ENCODE measurements around the gene SLC17A5. TPM values are rescaled to one million over a fixed set of nuclear protein-coding genes. Genes with fewer than 3 reads are reported as not detected.
A peak's percentile ranks its signal among the peaks of the same experiment; 100 is the strongest.
"Not testable (repeated sequence)": the region's sequence is repeated elsewhere in the genome, so short reads cannot be mapped to it uniquely, and the experiment has no call there.

Gene SLC17A5
- total RNA-seq, 1 donor from 2014 or later: 50.5 TPM

DNA sequence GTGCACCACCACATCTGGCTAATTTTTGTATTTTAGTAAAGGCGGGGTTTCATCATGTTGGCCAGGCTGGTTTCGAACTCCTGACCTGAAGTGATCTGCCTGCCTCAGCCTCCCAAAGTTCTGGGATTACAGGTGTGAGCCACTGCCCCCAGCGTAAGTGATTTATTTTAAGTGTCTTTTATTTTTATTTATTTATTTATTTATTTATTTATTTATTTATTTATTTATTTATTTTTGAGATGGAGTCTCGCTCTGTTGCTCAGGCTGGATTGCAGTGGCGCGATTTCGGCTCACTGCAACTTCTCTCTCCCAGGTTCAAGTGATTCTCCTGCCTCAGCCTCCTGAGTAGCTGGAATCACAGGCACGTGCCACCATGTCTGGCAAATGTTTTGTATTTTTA lies 30.3 kb downstream of the SLC17A5 start:
- not testable (repeated sequence) for DNase-seq (ENCODE audit: low read depth)

DNA sequence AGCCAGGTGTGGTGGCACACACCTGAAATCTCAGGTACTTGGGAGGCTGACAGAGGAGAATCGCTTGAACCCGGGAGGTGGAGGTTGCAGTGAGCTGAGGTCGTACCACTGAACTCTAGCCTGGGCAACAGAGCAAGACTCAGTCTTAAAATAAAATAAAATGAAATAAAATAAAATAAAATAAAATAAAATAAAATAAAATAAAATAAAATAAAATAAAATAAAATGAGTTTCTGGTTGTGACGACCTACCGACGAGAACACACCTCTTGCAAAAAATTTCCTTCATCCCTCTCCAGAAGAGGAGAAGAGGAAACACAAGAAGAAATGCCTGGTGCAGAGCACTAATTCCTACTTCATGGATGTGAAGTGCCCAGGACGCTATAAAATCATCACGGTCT lies 35.7 kb downstream of the SLC17A5 start:
- not testable (repeated sequence) for DNase-seq (ENCODE audit: low read depth)

DNA sequence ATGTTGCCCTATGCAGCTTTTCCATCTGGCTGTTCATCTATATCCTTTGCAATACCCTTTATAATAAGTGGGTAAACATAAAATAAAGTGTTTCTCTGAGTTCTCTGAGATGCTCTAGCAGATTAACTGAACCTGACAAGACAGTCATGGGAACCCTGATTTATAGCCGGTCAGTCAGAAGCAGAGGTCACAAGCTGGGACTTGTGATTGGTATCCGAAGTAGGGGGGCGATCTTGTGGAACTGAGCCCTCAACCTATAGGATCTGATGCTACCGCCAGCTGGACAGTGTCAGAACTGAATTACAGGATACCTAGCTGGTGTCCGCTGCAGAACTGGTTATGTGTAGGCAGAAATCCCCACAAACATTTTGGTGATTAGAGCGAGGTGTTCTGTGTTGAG lies 39.0 kb downstream of the SLC17A5 start:
- DNase-seq (ENCODE audit: low read depth): no peak

DNA sequence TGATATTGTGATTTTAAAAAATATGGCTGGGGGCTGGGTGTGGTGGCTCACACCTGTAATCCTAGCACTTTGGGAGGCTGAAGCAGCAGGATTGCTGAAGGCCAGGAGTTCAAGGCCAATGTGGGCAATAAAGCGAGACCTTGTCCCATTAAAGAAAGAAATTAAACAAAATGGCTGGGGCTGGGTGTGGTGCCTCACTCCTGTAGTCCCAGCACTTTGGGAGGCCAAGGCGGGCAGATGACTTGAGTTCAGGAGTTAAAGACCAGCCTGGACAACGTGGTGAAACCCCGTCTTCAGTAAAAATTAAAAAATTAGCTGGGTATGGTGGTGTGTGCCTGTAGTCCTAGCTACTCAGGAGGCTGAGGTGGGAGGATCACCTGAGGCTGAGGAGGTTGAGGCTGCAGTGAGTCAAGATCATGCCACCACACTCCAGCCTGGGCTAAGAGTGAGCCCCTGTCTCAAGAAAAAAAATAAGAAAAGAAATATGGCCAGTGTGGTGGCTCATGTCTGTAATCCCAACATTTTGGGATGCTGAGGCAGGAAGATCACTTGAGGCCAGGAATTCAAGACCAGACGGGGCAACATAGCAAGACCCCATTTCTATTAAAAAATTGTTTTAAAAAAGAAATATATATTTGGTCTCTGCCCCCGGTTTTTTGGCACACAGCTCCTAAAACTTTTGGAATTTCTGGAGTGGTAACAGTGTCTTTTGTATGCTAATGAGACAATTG lies 39.8 kb downstream of the SLC17A5 start:
- DNase-seq (ENCODE audit: low read depth): no peak

DNA sequence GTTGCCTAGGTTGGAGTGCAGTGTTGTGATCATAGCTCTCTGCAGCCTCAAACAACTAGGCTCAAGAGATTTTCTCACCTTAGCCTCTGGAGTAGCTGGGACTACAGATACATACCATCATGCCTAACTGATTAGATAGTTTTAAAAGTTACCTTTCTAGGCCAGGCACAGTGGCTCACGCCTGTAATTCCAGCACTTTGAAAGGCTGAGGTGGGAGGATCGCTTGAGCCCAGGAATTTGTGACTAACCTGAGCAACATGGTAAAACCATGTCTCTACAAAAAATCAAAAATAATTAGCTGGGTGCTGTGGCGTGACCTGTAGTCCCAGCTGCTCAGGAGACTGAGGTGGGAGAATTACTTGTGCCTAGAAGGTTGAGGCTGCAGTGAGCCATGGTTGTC lies 41.2 kb downstream of the SLC17A5 start:
- DNase-seq (ENCODE audit: low read depth): no peak

DNA sequence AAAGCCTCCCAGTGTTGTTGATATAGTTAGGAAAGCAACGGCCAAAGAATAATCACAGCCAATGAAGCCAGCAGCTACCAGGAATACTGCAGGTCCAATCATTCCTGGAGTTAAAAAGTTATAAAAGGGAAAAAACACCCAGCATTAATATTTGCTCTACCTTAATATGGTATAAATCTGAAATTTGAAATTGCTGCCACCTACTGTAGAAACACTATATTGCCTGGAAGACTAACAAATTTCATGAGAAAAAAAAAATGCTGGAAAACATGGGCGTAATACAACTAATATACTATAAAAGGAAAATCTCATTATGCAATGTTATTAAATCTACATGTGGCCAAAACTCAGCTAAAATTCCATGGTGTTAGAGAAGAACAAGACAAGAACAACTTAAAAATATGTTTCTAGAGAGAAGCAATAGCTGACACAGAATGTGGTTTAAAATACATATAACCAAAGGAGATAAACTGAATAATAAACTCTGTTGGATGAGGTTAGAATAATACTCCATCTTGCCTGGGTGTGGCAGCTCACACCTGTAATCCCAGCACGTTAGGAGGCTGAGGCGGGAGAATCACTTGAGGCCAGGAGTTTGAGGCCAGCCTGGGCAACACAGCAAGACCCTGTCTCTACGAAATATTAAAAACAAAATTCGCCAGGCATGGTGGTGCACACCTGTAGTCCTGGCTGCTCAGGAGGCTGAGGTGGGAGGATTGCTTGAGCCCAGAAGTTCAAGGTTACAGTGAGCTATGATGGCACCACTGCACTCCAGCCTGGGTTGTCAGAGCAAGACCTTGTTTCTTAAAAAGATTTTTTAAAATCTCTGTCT lies 43.1 kb downstream of the SLC17A5 start:
- peak; percentile 67 for DNase-seq (ENCODE audit: low read depth)

DNA sequence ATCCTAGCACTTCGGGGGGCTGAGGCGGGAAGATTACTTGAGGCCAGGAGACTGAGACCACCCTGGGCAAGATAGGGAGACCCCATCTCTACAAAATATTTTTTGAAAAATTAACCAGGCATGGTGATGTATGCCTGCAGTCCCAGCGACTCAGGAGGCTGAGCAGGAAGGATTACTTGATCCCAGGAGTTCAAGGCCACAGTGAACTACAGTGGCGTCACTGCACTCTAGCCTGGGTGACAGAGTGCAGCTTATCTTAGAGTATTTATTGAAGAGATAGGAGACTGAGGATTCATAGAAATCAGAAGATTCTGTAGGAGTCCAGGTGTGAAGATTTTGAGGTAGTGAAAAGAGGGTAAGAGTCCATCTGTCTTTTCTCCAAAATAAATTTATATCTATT lies 45.0 kb downstream of the SLC17A5 start:
- DNase-seq (ENCODE audit: low read depth): no peak

DNA sequence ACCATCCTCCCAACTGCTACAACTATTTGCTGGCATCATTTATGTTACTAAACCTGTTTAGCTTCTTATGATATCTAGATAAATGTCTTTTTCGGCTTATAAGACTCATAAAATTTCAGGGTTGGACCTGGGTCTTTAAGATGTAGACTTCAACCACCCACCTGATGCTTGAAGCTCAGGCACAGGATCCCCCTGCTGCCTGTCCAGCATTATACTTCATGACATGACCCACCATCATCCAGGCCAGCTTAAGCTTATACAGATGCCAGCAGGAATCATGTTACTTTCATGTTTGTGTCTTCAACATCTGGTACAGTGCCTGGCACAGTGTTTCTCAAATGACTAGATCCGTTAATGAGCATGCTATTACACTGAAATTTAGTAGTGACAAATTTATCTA lies 47.4 kb downstream of the SLC17A5 start:
- DNase-seq (ENCODE audit: low read depth): no peak

DNA sequence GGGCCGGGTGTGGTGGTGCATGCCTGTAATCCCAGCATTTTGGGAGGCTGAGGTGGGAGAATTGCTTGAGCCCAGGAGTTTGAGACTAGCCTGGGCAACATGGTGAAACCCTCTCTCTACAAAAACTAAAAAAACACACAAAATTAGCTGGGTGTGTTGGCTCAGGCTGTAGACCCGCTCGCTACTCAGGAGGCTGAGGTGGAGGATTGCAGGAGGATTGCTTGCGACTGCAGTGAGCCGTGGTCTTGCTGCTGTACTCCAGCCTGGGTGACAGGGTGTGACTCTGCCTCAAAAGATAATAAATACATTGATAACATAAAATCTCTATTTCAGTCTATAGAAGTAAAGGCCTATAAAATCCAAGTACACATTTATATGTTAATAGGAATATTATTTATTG lies 49.3 kb downstream of the SLC17A5 start:
- no peak for DNase-seq (ENCODE audit: low read depth)

DNA sequence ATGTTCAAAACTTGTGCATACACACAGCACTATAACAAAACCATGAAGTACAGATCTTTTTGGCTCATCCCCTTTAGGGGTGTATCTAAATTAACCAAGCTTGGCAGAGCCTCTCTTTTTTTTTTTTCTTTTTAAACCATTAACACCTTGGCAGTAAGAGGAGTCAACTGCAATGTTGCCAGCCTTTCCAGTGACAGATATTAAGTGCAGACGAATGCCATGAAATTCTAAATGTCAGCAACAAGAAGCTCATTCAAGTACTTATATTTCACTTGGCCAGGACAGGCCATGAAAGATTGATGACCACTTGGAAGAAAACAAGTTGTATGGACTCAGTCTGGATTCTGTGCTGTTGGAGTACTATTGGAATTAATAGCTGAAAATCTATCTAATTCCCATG lies 49.8 kb downstream of the SLC17A5 start:
- no peak for DNase-seq (ENCODE audit: low read depth)

DNA sequence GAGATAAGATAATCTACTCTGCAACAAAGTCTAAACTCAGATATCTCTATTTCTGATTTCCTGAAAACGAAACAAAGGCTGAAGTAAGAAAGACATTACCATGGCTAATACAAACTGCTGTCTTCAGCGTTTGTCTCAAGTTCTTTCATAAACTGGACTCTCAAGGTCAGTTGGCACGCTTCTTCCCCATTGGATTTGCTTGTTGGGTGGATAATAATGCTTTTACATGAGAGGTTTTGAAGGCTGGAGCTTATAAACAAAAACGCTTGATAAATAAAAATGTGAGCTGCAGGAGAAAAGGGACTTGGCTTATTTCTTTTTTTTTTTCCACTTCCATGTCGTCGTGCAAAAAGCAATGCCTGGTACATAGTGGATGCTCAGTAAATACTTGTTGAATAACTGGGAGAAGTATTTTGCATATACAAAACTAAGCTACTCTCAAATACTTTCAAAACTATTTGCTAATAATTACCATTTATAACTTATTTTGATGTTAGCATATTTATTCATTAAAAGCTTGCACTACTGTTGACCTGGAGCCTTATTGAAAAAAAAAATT lies 67.3 kb downstream of the SLC17A5 start:
- DNase-seq (ENCODE audit: low read depth): peak; percentile 71

DNA sequence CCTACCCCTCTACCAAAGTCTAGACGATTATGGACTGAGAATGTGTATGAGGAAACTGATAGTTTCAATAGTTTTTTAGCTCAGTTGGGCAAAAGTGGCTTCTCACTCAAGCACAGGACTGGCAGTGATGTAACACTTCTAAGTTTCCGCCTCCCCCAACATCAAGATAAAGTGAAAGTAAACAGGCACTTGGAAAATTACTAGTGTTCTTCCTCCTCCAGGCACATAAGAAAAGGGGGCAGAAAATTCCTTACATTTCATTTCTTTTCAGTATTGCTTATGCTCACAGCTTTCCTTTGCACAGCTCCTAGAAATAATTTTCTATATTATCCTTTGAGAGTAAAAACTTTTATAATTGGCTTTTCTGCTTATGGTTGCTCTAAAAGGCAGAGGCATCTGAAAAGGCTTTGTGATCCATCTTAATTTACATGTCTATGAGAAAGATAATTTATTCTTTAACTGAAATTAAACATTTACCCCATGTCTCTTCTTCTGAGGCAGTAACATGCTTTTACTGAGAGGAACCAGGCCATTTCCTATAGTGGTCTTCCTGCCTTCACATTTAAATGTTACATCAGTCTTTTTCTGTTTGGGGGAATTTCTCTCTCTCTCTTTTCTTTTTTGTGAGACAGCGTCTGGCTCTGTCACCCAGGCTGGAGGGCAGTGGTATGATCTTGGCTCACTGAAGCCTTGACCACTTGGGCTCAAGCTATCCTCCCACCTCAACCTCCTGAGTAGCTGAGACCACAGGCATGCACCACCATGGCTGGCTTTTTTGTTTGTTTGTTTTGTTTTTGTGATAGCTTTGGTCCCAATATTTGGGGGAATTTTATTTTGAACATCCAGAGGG lies 68.0 kb downstream of the SLC17A5 start:
- DNase-seq (ENCODE audit: low read depth): peak; percentile 85

DNA sequence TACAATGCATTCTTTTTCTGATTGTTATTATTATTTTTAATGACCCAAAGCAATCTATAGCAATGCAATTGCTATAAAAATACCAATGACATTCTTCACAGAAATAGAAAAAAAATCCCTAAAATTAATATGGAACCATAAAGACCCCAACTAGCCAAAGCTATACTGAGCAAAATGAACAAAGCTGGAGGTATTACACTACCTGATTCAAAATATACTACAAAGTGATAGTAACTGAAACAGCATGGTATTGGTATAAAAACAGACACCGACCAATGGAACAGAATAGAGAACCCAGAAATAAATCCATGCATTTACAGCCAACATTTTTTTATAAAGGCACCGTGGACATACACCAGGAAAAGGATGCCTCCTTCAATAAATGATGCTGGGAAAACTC lies 72.5 kb downstream of the SLC17A5 start:
- DNase-seq (ENCODE audit: low read depth): no peak

DNA sequence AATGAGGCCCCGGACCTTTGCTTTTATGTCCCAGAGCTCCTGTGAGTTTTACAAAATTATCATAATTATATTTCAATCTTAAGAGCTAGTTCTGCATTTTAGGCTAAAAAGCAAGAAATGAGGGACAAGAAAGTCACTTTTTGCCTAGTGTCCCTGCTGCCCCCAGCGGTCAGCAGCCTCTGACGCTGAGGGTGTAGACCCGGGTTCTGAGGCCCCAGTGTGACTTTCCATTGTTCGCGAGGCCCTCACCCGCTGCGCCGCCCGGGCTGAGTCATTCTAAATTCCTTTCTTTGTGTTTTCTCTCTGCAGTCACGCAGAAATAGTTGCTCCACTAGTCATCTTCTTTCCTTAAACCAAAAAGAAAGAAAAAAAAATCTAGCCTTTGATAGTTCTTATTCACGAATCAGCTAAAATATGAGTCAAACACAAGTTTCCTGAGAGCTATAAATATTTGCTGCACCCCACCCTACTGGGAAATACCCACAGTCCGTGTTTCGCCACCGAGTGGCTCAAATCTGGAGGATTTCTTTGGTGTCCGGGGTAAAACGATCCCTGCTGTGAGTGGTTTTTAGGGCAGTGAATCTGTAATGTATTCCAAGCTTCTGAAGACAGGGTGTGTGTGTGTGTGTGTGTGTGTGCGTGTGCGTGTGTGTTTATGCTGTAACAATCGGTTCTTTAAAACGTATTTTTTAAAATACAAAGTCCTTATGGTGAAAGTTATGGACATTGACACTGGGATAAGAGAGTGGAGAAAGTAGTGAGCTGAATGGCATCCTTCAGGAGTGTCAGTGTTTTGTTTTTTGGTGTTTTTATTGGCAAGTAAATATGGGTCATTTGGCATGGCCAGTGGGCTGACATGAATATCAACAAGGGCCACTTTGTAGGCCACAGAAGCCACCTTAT lies 73.3 kb downstream of the SLC17A5 start:
- peak; percentile 98 for DNase-seq (ENCODE audit: low read depth)

DNA sequence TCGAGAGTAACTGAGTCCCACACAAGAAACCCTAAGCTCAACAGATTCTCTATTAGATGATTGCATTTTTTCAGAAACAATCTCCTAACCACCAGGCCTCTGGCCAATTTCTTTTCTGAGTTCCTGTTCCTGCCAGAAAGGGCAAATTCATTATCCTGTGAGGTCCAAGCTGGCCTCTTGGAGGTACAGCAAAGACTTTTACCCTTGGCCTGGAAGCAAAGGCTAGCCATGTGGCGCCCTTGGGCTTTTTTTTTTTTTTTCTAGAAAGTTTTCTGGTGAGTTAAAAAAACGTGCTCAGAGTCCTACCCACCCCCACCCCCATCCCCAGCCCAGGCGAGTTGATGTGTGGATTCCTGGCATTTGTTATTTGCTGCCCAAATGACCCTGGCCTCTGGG lies 73.9 kb downstream of the SLC17A5 start:
- DNase-seq (ENCODE audit: low read depth): peak; percentile 88

DNA sequence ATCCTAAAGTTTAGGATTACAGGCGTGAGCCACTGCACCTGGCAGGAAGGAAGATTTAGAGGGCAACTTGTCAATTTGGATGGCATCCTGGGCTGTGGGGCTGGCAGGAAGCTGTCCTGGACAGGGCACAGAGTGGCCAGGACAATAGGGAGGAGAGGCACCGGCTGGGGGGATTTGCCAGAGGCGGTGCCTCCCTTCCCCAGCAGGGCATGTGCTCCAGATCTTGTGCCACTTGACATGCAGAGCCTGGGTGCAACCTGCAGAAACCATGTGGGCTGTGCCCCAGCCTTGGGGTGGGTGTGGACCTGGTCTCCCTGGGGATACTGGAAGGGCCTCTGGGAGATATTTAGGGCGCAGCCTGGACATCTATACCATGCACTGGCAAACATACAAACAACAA lies 74.4 kb downstream of the SLC17A5 start:
- peak; percentile 81 for DNase-seq (ENCODE audit: low read depth)

DNA sequence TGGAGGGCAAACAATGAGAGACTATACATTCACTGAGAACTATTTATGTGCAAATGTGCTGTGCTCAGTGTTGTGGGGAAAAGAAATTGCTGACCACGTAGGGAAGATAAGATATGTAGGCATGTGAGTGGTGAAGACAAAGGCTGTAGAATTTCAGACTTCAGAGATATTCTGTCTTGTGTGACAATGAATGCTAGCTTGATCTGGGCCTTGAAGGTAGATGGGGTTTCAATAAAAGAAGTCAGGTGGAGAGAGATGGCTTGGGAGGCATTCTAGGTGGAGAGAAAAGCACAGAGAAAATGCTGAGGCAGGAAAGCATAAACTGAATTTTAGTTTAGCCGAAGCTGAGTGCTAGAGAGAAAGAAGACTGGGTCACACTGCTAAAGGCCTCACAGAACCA lies 76.1 kb downstream of the SLC17A5 start:
- no peak for DNase-seq (ENCODE audit: low read depth)

DNA sequence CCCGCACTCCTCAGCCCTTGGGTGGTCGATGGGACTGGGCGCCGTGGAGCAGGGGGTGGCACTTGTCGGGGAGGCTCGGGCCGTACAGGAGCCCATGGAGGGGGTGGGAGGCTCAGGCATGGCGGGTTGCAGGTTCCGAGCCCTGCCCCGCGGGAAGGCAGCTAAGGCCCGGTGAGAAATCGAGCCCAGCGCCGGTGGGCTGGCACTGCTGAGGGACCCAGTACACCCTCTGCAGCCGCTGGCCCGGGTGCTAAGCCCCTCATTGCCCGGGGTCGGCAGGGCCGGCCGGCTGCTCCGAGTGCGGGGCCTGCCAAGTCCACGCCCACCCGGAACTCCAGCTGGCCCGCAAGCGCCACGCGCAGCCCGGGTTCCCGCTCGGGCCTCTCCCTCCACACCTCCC lies 81.3 kb downstream of the SLC17A5 start:
- DNase-seq (ENCODE audit: low read depth): not testable (repeated sequence)

DNA sequence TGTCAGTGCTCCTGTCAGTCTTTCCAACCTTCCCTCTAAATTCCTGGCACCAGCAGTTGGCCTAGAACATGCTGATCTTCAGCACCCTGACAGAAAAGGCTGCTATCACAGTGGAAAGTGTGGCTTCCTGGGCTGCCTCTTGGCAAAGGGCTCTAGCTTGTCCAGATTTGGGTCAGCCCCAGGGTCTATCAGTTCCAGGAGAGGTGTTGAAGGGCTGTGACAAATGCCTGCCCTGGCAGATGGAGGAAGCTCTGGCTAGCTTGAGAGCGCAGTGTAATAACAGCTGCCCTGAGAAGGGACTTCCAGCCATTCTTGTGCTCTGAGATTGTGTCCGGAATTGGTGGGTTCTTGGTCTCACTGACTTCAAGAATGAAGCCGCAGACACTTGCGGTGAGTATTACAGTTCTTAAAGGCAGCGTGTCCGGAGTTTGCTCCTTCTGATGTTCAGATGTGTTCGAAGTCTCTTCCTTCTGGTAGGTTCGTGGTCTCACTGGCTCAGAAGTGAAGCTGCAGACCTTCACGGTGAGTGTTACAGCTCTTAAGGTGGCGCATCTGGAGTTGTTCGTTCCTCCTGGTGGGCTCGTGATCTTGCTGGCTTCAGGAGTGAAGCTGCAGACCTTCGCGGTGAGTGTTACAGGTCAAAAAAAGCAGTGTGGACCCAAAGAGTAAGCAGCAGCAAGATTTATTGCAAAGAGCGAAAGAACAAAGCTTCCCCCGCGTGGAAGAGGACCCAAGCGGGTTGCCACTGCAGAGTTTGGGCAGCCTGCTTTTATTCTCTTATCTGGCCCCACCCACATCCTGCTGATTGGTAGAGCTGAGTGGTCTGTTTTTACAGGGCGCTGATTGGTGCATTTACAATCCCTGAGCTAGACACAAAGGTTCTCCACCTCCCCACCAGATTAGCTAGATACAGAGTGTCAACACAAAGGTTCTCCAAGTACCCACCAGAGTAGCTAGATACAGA lies 82.3 kb downstream of the SLC17A5 start:
- DNase-seq (ENCODE audit: low read depth): peak; percentile 81
